OCI-LY7 (cell line): Measurements from ENCODE around the gene ITK. TPM values are rescaled to one million over a fixed set of nuclear protein-coding genes. Genes with fewer than 3 reads are reported as not detected.

Source experiments
- BruUV-seq: library from RNA; stranded (reverse); fragments of 400-500 nt; replicated peaks from 2 replicates; lab custom pipeline; 2021; lab: Mats Ljungman, UMichigan
- CTCF ChIA-PET: fragments of 300-600 bp; sonication (Branson Sonifier 250); formaldehyde crosslinking; loops from one replicate; lab custom pipeline; 2022; ENCODE audit warnings: antibody characterized with exemption; ENCODE audit not compliant: unreplicated experiment; lab: Charles Lee
- POLR2A ChIA-PET: fragments of 300-600 bp; sonication (Branson Sonifier 250); formaldehyde crosslinking; loops from one replicate; lab custom pipeline; 2022; ENCODE audit warnings: antibody characterized with exemption; lab: Charles Lee
- DNase-seq: peaks from one replicate; pipeline ENCODE4 v3.0.0-alpha.2; 2015; ENCODE audit warnings: low spot score
- H2AFZ ChIP-seq: fragments of 200-600 bp; sonication (generic), shearing (Covaris generic); 2 replicates; pipeline ENCODE4 v1.6.1; 2014; ENCODE audit warnings: mild to moderate bottlenecking, antibody characterized with exemption, low read length, moderate library complexity
- H3K27ac ChIP-seq: fragments of 200-600 bp; sonication (generic); 2 replicates; pipeline ENCODE4 v1.5.1; 2014; ENCODE audit warnings: mixed run types, low read depth, mild to moderate bottlenecking, moderate library complexity, low read length, inconsistent platforms; ENCODE audit not compliant: poor library complexity, severe bottlenecking
- H3K36me3 ChIP-seq: fragments of 200-600 bp; sonication (generic); 2 replicates; pipeline ENCODE4 v1.6.1; 2014; ENCODE audit warnings: mild to moderate bottlenecking, antibody characterized with exemption, low read length, moderate library complexity, mixed read lengths; ENCODE audit not compliant: insufficient read depth
- H3K4me1 ChIP-seq: fragments of 200-600 bp; sonication (generic); 2 replicates; pipeline ENCODE4 v1.5.1; 2014; ENCODE audit warnings: mild to moderate bottlenecking, low read length; ENCODE audit not compliant: insufficient read depth, poor library complexity, severe bottlenecking
- H3K4me2 ChIP-seq: fragments of 200-600 bp; sonication (generic); 2 replicates; pipeline ENCODE4 v1.6.1; 2014; ENCODE audit warnings: mild to moderate bottlenecking, low read length
- H3K4me3 ChIP-seq: fragments of 200-600 bp; sonication (generic); 2 replicates; pipeline ENCODE4 v1.5.1; 2014; ENCODE audit warnings: mild to moderate bottlenecking, low read depth, low read length; ENCODE audit not compliant: poor library complexity, severe bottlenecking
- H3K79me2 ChIP-seq: fragments of 200-600 bp; sonication (generic); 2 replicates; pipeline ENCODE4 v1.6.1; 2016; ENCODE audit warnings: low read depth, mild to moderate bottlenecking, low read length, moderate library complexity, mixed read lengths; ENCODE audit not compliant: insufficient read depth
- H3K9me2 ChIP-seq: fragments of 200-600 bp; sonication (generic); 2 replicates; pipeline ENCODE4 v1.6.1; 2016; ENCODE audit warnings: mild to moderate bottlenecking, low read length, mixed read lengths; ENCODE audit not compliant: insufficient read depth
- H3K9me3 ChIP-seq: fragments of 200-600 bp; sonication (generic); 2 replicates; pipeline ENCODE4 v1.6.1; 2014; ENCODE audit warnings: mild to moderate bottlenecking, mixed run types, low read length, mixed read lengths
- H4K20me1 ChIP-seq: fragments of 200-600 bp; sonication (generic); 2 replicates; pipeline ENCODE4 v1.6.1; 2014; ENCODE audit warnings: mild to moderate bottlenecking, antibody characterized with exemption, low read length, moderate library complexity, mixed read lengths; ENCODE audit not compliant: insufficient read depth
- EZH2phosphoT487 ChIP-seq: fragments of 200-600 bp; sonication (generic); IDR thresholded peaks from 2 replicates; pipeline ENCODE4 v1.6.1; 2018; ENCODE audit warnings: low read depth, borderline replicate concordance, mild to moderate bottlenecking, mixed run types, antibody characterized with exemption, low read length, moderate library complexity, mixed read lengths
- intact Hi-C: fragments of 100-400 bp; cut with micrococcal nuclease; formaldehyde crosslinking; loops from one replicate; pipeline ENCODE4 v1.10.0; 2022; ENCODE audit not compliant: unreplicated experiment
- total RNA-seq, 2 experiments: library from RNA; depleted of rRNA in 1 of 2; stranded (reverse); fragments of >200 nt in 1 of 2; shearing (Covaris generic) in 1 of 2; gene quantifications; 2 replicates each; pipeline ENCODE4 v1.2.3, GENCODE V29; 2014 to 2022
- TF ChIP-seq, protein P1 (sequence below): fragments of 200-600 bp; sonication (generic); conservative IDR thresholded peaks from 2 replicates; pipeline ENCODE4 v1.5.1; 2014; ENCODE audit warnings: mild to moderate bottlenecking, antibody characterized with exemption, low read length, moderate library complexity, mixed read lengths

The ITK gene
- total RNA-seq, 2 experiments from 2014 or later, result not detected

GRCh38 chr5:157263496-157264090 lies 83.0 kb downstream of the ITK start:
- Histone ChIP-seq H4K20me1 (no peaks in the 10 kb centered on the region), H2AFZ (peak overlapping the region; percentile 73; the same call in 1 of the 2 replicates), H3K79me2 (peaks cover 23% of the 10 kb centered on the region), H3K27ac (no peak overlapping the region), H3K36me3 (peaks cover 7% of the 10 kb centered on the region), H3K4me2 (peak overlapping the region; percentile 50), H3K9me3 (no peaks in the 10 kb centered on the region), H3K4me1 (peaks cover 41% of the 10 kb centered on the region), H3K4me3 (no peak overlapping the region), H3K9me2 (no peaks in the 10 kb centered on the region)
- CTCF ChIA-PET, result interaction anchor here (0.8 to 1.6 kb wide), 3 partner anchors 9 to 11 kb away, joined by 4 to 6 read pairs (median 5); no protein-coding TSS in a partner anchor
- no peak for TF ChIP-seq EZH2phosphoT487
- TF ChIP-seq, protein P1, sequence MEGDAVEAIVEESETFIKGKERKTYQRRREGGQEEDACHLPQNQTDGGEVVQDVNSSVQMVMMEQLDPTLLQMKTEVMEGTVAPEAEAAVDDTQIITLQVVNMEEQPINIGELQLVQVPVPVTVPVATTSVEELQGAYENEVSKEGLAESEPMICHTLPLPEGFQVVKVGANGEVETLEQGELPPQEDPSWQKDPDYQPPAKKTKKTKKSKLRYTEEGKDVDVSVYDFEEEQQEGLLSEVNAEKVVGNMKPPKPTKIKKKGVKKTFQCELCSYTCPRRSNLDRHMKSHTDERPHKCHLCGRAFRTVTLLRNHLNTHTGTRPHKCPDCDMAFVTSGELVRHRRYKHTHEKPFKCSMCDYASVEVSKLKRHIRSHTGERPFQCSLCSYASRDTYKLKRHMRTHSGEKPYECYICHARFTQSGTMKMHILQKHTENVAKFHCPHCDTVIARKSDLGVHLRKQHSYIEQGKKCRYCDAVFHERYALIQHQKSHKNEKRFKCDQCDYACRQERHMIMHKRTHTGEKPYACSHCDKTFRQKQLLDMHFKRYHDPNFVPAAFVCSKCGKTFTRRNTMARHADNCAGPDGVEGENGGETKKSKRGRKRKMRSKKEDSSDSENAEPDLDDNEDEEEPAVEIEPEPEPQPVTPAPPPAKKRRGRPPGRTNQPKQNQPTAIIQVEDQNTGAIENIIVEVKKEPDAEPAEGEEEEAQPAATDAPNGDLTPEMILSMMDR, result no peak
- peak; percentile 34 for DNase-seq
- POLR2A ChIA-PET, result interaction anchor here (0.5 to 1.8 kb wide), 5 partner anchors 9 to 609 kb away, joined by 3 to 12 read pairs (median 4); no protein-coding TSS in a partner anchor
- no TSS peak for BruUV-seq
- intact Hi-C loops, result loop anchor here (10.0 kb wide), 1 partner anchor 1691 kb away; no protein-coding TSS in a partner anchor

- no peak for TF ChIP-seq EZH2phosphoT487
- TF ChIP-seq, protein P1, result no peak
- no peaks in the 10 kb centered on the region for H3K9me2 ChIP-seq
- peak; percentile 91 for DNase-seq
- H3K9me3 ChIP-seq, result no peaks in the 10 kb centered on the region
- H3K4me2 ChIP-seq, result peak within 1 kb of the TSS; percentile 100
- peak within 1 kb of the TSS; percentile 98 for H3K27ac ChIP-seq
- no TSS peak for BruUV-seq
- intact Hi-C loops, result loop anchor here (1.0 to 10.0 kb wide), 8 partner anchors 18 to 1689 kb away; partner anchors contain the start of gene THG1L
- peaks cover 63% of the 10 kb centered on the region for H3K4me1 ChIP-seq
- H3K4me3 ChIP-seq, result peak within 1 kb of the TSS; percentile 82
- no peaks in the 10 kb centered on the region for H4K20me1 ChIP-seq
- peak within 1 kb of the TSS; percentile 79 for H2AFZ ChIP-seq
- H3K36me3 ChIP-seq, result peaks cover 25% of the 10 kb centered on the region
- POLR2A ChIA-PET, result interaction anchor here (0.6 to 2.9 kb wide), 4 partner anchors 9 to 129 kb away, joined by 3 to 10 read pairs (median 4); no protein-coding TSS in a partner anchor
- CTCF ChIA-PET, result no interaction called here
- peaks cover 45% of the 10 kb centered on the region for H3K79me2 ChIP-seq
Measured at GRCh38 chr5:157265714-157266285, 85.2 kb downstream of the ITK start, which contains the start of gene CYFIP2. Gene CYFIP2, plus strand, starts transcription at chr5:157266123. Its CDS starts 19,239 bp downstream, at chr5:157285362.
